Mesendoderm (in vitro differentiated cells): ENCODE data around the gene TMPRSS11B.
"Not testable (repeated sequence)": the region's sequence is repeated elsewhere in the genome, so short reads cannot be mapped to it uniquely, and the experiment has no call there.

Source experiments
- DNase-seq: peaks from one replicate; pipeline ENCODE4 v3.0.0; 2013
- H2AK5ac ChIP-seq: 2 replicates; pipeline ENCODE4 v1.6.1; 2013; ENCODE audit warnings: low read length, inconsistent platforms
- H2BK120ac ChIP-seq: 2 replicates; pipeline ENCODE4 v1.6.1; 2013; ENCODE audit warnings: low read depth, mild to moderate bottlenecking, low read length, moderate library complexity, mixed read lengths
- H2BK15ac ChIP-seq: replicated peaks from 2 replicates; pipeline ENCODE4 v1.6.1; 2013; ENCODE audit warnings: low read depth, mild to moderate bottlenecking, moderate library complexity
- H2BK5ac ChIP-seq: 2 replicates; pipeline ENCODE4 v1.6.1; 2013; ENCODE audit warnings: low read length, inconsistent platforms
- H3K18ac ChIP-seq: 2 replicates; pipeline ENCODE4 v1.6.1; 2013; ENCODE audit warnings: mild to moderate bottlenecking, low read length, mixed read lengths
- H3K23ac ChIP-seq: one replicate; pipeline ENCODE4 v1.6.1; 2013; ENCODE audit warnings: low read length
- H3K27ac ChIP-seq: 2 replicates; pipeline ENCODE4 v1.5.1; 2013; ENCODE audit warnings: low read depth, mild to moderate bottlenecking, inconsistent platforms, low read length, moderate library complexity
- H3K27me3 ChIP-seq: 2 replicates; pipeline ENCODE4 v1.6.1; 2013; ENCODE audit warnings: low read length, control low read depth, mild to moderate bottlenecking, inconsistent platforms; ENCODE audit not compliant: insufficient read depth, poor library complexity
- H3K36me3 ChIP-seq: 2 replicates; pipeline ENCODE4 v1.6.1; 2013; ENCODE audit warnings: low read length, inconsistent platforms; ENCODE audit not compliant: control insufficient read depth, insufficient read depth
- H3K4ac ChIP-seq: one replicate; pipeline ENCODE4 v1.6.1; 2013; ENCODE audit warnings: low read depth, mild to moderate bottlenecking, low read length, moderate library complexity
- H3K4me1 ChIP-seq: 2 replicates; pipeline ENCODE4 v1.6.1; 2013; ENCODE audit warnings: low read depth, low read length, inconsistent platforms; ENCODE audit not compliant: control insufficient read depth
- H3K4me2 ChIP-seq: 2 replicates; pipeline ENCODE4 v1.6.1; 2013; ENCODE audit warnings: low read length
- H3K4me3 ChIP-seq: 2 replicates; pipeline ENCODE4 v1.5.1; 2013; ENCODE audit warnings: mild to moderate bottlenecking, low read length
- H3K56ac ChIP-seq: one replicate; pipeline ENCODE4 v1.6.1; 2013; ENCODE audit warnings: low read length
- H3K79me1 ChIP-seq: 2 replicates; pipeline ENCODE4 v1.6.1; 2013; ENCODE audit warnings: low read length, inconsistent platforms
- H3K79me2 ChIP-seq: 2 replicates; pipeline ENCODE4 v1.6.1; 2013; ENCODE audit warnings: mild to moderate bottlenecking, low read length; ENCODE audit not compliant: control insufficient read depth, insufficient read depth
- H3K9ac ChIP-seq: 2 replicates; pipeline ENCODE4 v1.6.1; 2013; ENCODE audit warnings: low read length, inconsistent platforms
- H4K5ac ChIP-seq: one replicate; pipeline ENCODE4 v1.6.1; 2013; ENCODE audit warnings: low read length
- H4K8ac ChIP-seq: one replicate; pipeline ENCODE4 v1.6.1; 2013; ENCODE audit warnings: low read depth, mild to moderate bottlenecking, control low read depth, low read length, moderate library complexity
- WGBS: extraction: QIAGEN DNeasy Blood & Tissue Kit; methylation state at CpG from one replicate; pipeline ENCODE4 v1.1.7; 2013; ENCODE audit warnings: low lambda C conversion rate, missing lambda C conversion rate; ENCODE audit not compliant: insufficient coverage; ENCODE audit errors: extremely low coverage; 5-methylcytosine and 5-hydroxymethylcytosine counted together

Gene TMPRSS11B

DNA sequence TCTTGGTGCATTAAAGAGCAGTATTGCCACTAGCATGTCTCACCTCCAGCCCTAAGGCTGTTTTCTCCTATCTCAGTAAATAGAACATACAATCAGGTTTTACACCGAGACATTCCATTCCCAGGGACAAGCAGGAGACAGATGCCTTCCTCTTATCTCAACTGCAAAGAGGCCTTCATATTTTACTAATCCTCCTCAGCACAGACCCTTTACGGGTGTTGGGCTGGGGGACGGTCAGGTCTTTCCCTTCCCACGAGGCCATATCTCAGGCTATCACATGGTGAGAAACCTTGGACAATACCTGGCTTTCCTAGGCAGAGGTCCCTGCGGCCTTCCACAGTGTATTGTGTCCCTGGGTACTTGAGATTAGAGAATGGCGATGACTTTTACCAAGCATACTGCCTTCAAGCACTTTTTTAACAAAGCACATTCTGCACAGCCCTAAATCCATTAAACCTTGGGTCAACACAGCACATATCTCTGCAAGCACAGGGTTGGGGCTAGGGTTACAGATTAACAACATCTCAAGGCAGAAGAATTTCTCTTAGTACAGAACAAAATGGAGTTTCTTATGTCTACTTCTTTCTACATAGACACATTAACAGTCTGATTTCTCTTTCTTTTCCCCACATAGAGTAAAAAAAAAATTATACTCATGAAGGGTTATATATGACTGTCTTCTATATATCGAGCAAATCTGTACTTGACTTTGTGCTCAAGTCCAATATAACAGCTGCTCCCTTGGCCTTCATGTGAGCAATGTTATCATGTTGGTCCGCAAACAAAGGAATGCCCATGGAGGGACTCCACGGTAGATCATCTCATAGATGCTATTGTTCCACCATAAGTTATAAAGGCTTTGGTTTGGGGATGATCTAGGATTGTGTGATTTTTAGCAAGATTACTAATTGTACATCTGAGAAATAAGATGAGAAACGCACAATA is 36.6 kb upstream of the TMPRSS11B start:
- H2BK15ac ChIP-seq: peak overlapping the region; percentile 38
- peak overlapping the region; percentile 87 for H3K27ac ChIP-seq
- peak overlapping the region; percentile 74 for H2BK5ac ChIP-seq
- not testable (repeated sequence) for H3K36me3 ChIP-seq, H3K23ac ChIP-seq, H3K4me1 ChIP-seq, H3K27me3 ChIP-seq, H2BK120ac ChIP-seq, H3K79me1 ChIP-seq, H3K4ac ChIP-seq, H3K9ac ChIP-seq, H4K8ac ChIP-seq, H3K4me3 ChIP-seq, H3K79me2 ChIP-seq, H3K4me2 ChIP-seq, H4K5ac ChIP-seq
- DNase-seq: peak; percentile 69
- peak overlapping the region; percentile 2 for H3K18ac ChIP-seq
- WGBS: no CpG with 5 or more reads among the region's 10 CpGs
- peak overlapping the region; percentile 58 for H3K56ac ChIP-seq
- H2AK5ac ChIP-seq: peak overlapping the region; percentile 79

DNA sequence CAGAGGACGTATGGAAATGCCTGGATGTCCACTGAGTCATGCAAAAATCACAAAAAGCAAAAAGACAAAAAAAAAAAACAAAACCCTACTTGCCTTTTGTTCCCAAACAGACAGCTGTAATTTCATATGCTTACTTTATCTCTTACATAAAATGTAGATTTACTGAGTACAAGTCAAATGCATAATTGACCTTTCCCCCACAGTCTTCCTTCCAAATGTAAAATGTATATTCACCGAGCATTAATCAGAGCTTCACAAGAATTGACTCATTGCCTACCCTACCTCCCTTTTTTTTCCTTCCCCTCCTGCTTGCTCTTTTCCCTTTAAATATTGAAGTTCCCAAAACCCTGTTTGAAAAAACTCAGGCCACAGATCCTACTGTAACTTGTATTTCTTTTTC is 32.5 kb upstream of the TMPRSS11B start:
- Histone ChIP-seq H3K4me1 (peaks cover 4% of the 10 kb centered on the region), H3K36me3 (no peaks in the 10 kb centered on the region), H2BK120ac (no peak overlapping the region), H3K27ac (no peak overlapping the region), H3K27me3 (no peaks in the 10 kb centered on the region), H2BK15ac (no peak overlapping the region), H3K23ac (no peak overlapping the region), H3K79me1 (no peaks in the 10 kb centered on the region), H3K56ac (peak overlapping the region; percentile 40), H3K4me2 (no peak overlapping the region), H2AK5ac (no peak overlapping the region), H3K18ac (peak overlapping the region; percentile 32), H4K8ac (peak overlapping the region; percentile 86), H3K4ac (no peak overlapping the region), H2BK5ac (no peak overlapping the region), H3K79me2 (no peaks in the 10 kb centered on the region), H4K5ac (no peak overlapping the region), H3K9ac (no peak overlapping the region), H3K4me3 (no peak overlapping the region)
- no peak for DNase-seq
- no CpG with 5 or more reads among the region's 2 CpGs for WGBS

- no peak overlapping the region for H4K5ac ChIP-seq
- H3K18ac ChIP-seq: peak overlapping the region; percentile 32
- H2BK120ac ChIP-seq: no peak overlapping the region
- no peak overlapping the region for H3K4me2 ChIP-seq
- no peak overlapping the region for H2BK15ac ChIP-seq
- H3K79me2 ChIP-seq: no peaks in the 10 kb centered on the region
- H3K4ac ChIP-seq: no peak overlapping the region
- no CpG with 5 or more reads among the region's 2 CpGs for WGBS
- no peak for DNase-seq
- no peak overlapping the region for H3K27ac ChIP-seq
- H3K9ac ChIP-seq: no peak overlapping the region
- H4K8ac ChIP-seq: peak overlapping the region; percentile 86
- H2AK5ac ChIP-seq: no peak overlapping the region
- H3K56ac ChIP-seq: peak overlapping the region; percentile 40
- no peaks in the 10 kb centered on the region for H3K79me1 ChIP-seq
- H3K36me3 ChIP-seq: no peaks in the 10 kb centered on the region
- no peaks in the 10 kb centered on the region for H3K27me3 ChIP-seq
- no peak overlapping the region for H3K4me3 ChIP-seq
- peaks cover 4% of the 10 kb centered on the region for H3K4me1 ChIP-seq
- no peak overlapping the region for H2BK5ac ChIP-seq
- H3K23ac ChIP-seq: no peak overlapping the region
Observed at GRCh38 chr4:68277627-68278026, 32.1 kb upstream of the TMPRSS11B start.

GRCh38 chr4:68272860-68273259 is 27.4 kb upstream of the TMPRSS11B start:
- H3K36me3 ChIP-seq: no peaks in the 10 kb centered on the region
- no peak overlapping the region for H2BK15ac ChIP-seq
- no peak overlapping the region for H2BK5ac ChIP-seq
- H3K27me3 ChIP-seq: no peaks in the 10 kb centered on the region
- no peak overlapping the region for H3K27ac ChIP-seq
- no peak overlapping the region for H2BK120ac ChIP-seq
- no peak overlapping the region for H3K18ac ChIP-seq
- no peak overlapping the region for H3K4ac ChIP-seq
- H3K79me1 ChIP-seq: no peaks in the 10 kb centered on the region
- no peak overlapping the region for H3K9ac ChIP-seq
- no peaks in the 10 kb centered on the region for H3K79me2 ChIP-seq
- H3K4me3 ChIP-seq: no peak overlapping the region
- no peak overlapping the region for H3K23ac ChIP-seq
- no peak overlapping the region for H4K5ac ChIP-seq
- no peak overlapping the region for H3K56ac ChIP-seq
- WGBS: no CpG with 5 or more reads among the region's 2 CpGs
- H4K8ac ChIP-seq: no peak overlapping the region
- no peak overlapping the region for H2AK5ac ChIP-seq
- DNase-seq: peak; percentile 77
- H3K4me2 ChIP-seq: no peak overlapping the region
- H3K4me1 ChIP-seq: peaks cover 7% of the 10 kb centered on the region

DNA sequence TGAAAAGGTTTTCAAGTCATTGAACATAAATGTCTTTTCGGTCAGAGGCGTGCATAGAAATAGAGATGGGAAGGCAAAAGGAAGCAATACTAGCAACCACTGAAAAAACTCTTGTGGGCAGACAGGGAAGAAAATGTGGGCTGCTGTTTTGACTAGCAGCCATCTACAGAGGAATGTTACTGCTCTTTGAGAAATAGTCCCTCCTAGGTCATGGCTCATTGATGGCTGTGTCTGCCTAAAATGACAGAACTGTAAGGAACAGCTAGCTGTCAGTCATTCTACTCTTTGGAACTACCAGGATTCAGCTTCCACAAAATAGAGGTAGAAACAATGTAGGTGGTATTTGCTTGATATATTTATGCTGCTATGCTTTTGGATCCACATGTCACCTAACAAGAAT is 26.9 kb upstream of the TMPRSS11B start:
- no peaks in the 10 kb centered on the region for H3K79me2 ChIP-seq
- H3K27me3 ChIP-seq: no peaks in the 10 kb centered on the region
- H3K56ac ChIP-seq: peak overlapping the region; percentile 84
- H2BK120ac ChIP-seq: no peak overlapping the region
- no peaks in the 10 kb centered on the region for H3K36me3 ChIP-seq
- H3K18ac ChIP-seq: no peak overlapping the region
- peak overlapping the region; percentile 65 for H3K9ac ChIP-seq
- no peak overlapping the region for H3K23ac ChIP-seq
- no peak overlapping the region for H4K8ac ChIP-seq
- no CpG with 5 or more reads among the region's 2 CpGs for WGBS
- H2AK5ac ChIP-seq: no peak overlapping the region
- H3K4me2 ChIP-seq: no peak overlapping the region
- peak overlapping the region; percentile 57 for H3K27ac ChIP-seq
- H3K79me1 ChIP-seq: no peaks in the 10 kb centered on the region
- peak overlapping the region; percentile 31 for H3K4ac ChIP-seq
- H3K4me1 ChIP-seq: peaks cover 7% of the 10 kb centered on the region
- peak; percentile 79 for DNase-seq
- peak overlapping the region; percentile 27 for H2BK5ac ChIP-seq
- H3K4me3 ChIP-seq: no peak overlapping the region
- peak overlapping the region; percentile 21 for H4K5ac ChIP-seq
- no peak overlapping the region for H2BK15ac ChIP-seq
